CD4-positive, CD25-positive, alpha-beta regulatory T cell (primary cell): ENCODE results near the gene NR2F2. TPM values are rescaled to one million over a fixed set of nuclear protein-coding genes. Genes with fewer than 3 reads are reported as not detected.

Experiments used
- ATAC-seq, 2 donors: fragments of 150-1000 bp; cut with Tn5 transposase; one replicate each; pipeline ENCODE4 v1.10.0; 2021; ENCODE audit warnings: low read depth in 2 of 2, moderate number of reproducible peaks in 2 of 2, moderate library complexity in 1 of 2
- DNase-seq, 3 donors: peaks; one replicate each; pipeline versions ENCODE4 v3.0.0 to v3.0.0-alpha.2; 2012 to 2022; ENCODE audit warnings: mixed read lengths in 1 of 3
- H3K27ac ChIP-seq: one replicate; pipeline ENCODE4 v1.7.0; 2013; ENCODE audit warnings: mild to moderate bottlenecking, low read length; ENCODE audit not compliant: insufficient read depth, poor library complexity, severe bottlenecking
- H3K27me3 ChIP-seq: one replicate; pipeline ENCODE4 v1.7.0; 2013; ENCODE audit warnings: low read length; ENCODE audit not compliant: control insufficient read depth, insufficient read depth
- H3K36me3 ChIP-seq: one replicate; pipeline ENCODE4 v1.7.0; 2013; ENCODE audit warnings: mild to moderate bottlenecking, low read length, moderate library complexity; ENCODE audit not compliant: control insufficient read depth, insufficient read depth
- H3K4me1 ChIP-seq: 2 replicates; pipeline ENCODE4 v1.7.0; 2013; ENCODE audit warnings: mild to moderate bottlenecking, low read length; ENCODE audit not compliant: insufficient read depth, control insufficient read depth, poor library complexity, severe bottlenecking
- H3K4me3 ChIP-seq: one replicate; pipeline ENCODE4 v1.7.0; 2013; ENCODE audit warnings: low read depth, mild to moderate bottlenecking, low read length, moderate library complexity
- H3K9me3 ChIP-seq, 2 experiments: 1 replicate in 1 of 2; 2 replicates in 1 of 2; pipeline ENCODE4 v1.7.0; 2013; ENCODE audit warnings: low read length in 2 of 2, mild to moderate bottlenecking in 1 of 2, moderate library complexity in 1 of 2; ENCODE audit not compliant: control insufficient read depth in 2 of 2
- H3K27ac Mint-ChIP-seq, 3 donors: one replicate each; pipeline ENCODE4 v1.8.0; 2020 to 2022; ENCODE audit warnings: mild to moderate bottlenecking in 3 of 3, mixed read lengths in 3 of 3, moderate library complexity in 2 of 3
- H3K27me3 Mint-ChIP-seq: one replicate; pipeline ENCODE4 v1.8.0; 2022; ENCODE audit warnings: mild to moderate bottlenecking, mixed read lengths
- H3K36me3 Mint-ChIP-seq: one replicate; pipeline ENCODE4 v1.8.0; 2020; ENCODE audit warnings: mixed read lengths
- H3K4me1 Mint-ChIP-seq, 4 donors: one replicate each; pipeline ENCODE4 v1.8.0; 2020 to 2022; ENCODE audit warnings: mixed read lengths in 4 of 4, mild to moderate bottlenecking in 1 of 4
- H3K4me3 Mint-ChIP-seq, 4 donors: one replicate each; pipeline ENCODE4 v1.8.0; 2020 to 2022; ENCODE audit warnings: mild to moderate bottlenecking in 4 of 4, mixed read lengths in 4 of 4, moderate library complexity in 3 of 4
- H3K9me3 Mint-ChIP-seq, 7 donors: one replicate each; pipeline ENCODE4 v1.8.0; 2020 to 2022; ENCODE audit warnings: mixed read lengths in 7 of 7, mild to moderate bottlenecking in 3 of 7, moderate library complexity in 2 of 7
- polyA plus RNA-seq, 4 donors: library from polyadenylated mRNA; unstranded; fragments of 300-500 nt; fragmentation: Illumina TruSeq; gene quantifications; one replicate each; pipeline ENCODE4 v1.2.3, GENCODE V29; 2021
- total RNA-seq: library from RNA; stranded (reverse); gene quantifications from one replicate; pipeline ENCODE4 v1.2.3, GENCODE V29; 2022

Gene NR2F2
- total and polyA plus RNA-seq, 5 donors from 2014 or later: not detected

GRCh38 chr15:96348112-96349027, 17.9 kb downstream of the NR2F2 start:
- no peak overlapping the region for H3K27ac Mint-ChIP-seq
- ATAC-seq (no peak), DNase-seq (no peak)
- no peak overlapping the region for H3K27ac ChIP-seq
- peaks cover 0 to 7% (median 3%) of the 10 kb centered on the region in 7 donors for H3K9me3 Mint-ChIP-seq
- no peak overlapping the region for H3K4me3 ChIP-seq
- H3K4me3 Mint-ChIP-seq: no peak overlapping the region
- H3K4me1 Mint-ChIP-seq: peaks cover 4 to 20% (median 10%) of the 10 kb centered on the region in 4 donors
- H3K36me3 ChIP-seq: no peaks in the 10 kb centered on the region
- peaks cover 99% of the 10 kb centered on the region for H3K27me3 Mint-ChIP-seq
- H3K4me1 ChIP-seq: no peaks in the 10 kb centered on the region
- H3K36me3 Mint-ChIP-seq: no peaks in the 10 kb centered on the region
- peaks cover 71% of the 10 kb centered on the region for H3K27me3 ChIP-seq
- H3K9me3 ChIP-seq: no peaks in the 10 kb centered on the region

DNA sequence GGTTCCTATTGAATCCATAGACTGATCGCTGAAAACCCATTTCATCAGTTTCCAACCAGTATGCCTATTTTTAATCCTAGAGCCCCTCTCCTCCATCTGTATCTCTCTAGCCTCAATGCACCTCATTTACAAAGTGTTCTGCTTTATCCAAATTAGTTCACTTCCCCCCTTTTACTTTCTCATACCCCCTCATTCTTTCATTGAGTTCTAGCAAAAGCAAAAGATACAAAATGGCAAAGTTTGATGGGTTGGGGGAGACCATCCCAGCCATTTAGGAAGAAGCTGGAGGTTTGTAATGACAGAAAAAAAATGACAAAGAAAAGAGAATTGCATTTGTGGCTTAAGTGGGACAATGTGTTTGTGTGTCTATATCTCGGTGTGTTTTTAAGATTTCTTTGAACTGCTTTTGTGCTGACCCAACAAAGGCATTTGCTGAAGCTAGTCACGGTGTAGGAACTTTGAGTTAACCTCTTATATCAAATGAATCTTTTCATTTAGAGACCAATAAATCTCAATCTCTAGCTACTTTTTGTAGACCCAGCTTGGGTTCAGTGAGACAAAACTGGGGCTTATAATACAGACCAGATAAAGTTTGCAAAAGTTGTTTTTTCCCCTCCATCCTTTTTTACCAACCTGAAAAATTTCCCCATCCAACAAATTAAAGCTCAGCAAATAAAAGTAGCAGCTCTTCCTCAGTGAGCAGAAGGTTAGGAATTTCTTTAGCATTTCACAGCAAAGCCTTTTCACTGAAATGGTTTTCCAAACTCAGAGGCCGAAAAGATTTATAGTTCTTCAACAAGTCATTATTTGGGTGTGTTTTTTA, 18.7 kb downstream of the NR2F2 start:
- H3K9me3 ChIP-seq: no peaks in the 10 kb centered on the region
- H3K36me3 ChIP-seq: no peaks in the 10 kb centered on the region
- no peaks in the 10 kb centered on the region for H3K4me1 ChIP-seq
- Mint-ChIP-seq H3K9me3 (peaks cover 0 to 7% (median 3%) of the 10 kb centered on the region in 7 donors), H3K4me1 (peaks cover 6 to 22% (median 10%) of the 10 kb centered on the region in 4 donors), H3K27ac (no peak overlapping the region), H3K27me3 (peaks cover 94% of the 10 kb centered on the region), H3K36me3 (no peaks in the 10 kb centered on the region), H3K4me3 (no peak overlapping the region)
- H3K4me3 ChIP-seq: no peak overlapping the region
- DNase-seq (no peak), ATAC-seq (no peak)
- no peak overlapping the region for H3K27ac ChIP-seq
- H3K27me3 ChIP-seq: peaks cover 73% of the 10 kb centered on the region

GRCh38 chr15:96349857-96350720, 19.6 kb downstream of the NR2F2 start:
- Histone ChIP-seq H3K36me3 (no peaks in the 10 kb centered on the region), H3K9me3 (no peaks in the 10 kb centered on the region), H3K27me3 (peaks cover 72% of the 10 kb centered on the region), H3K27ac (no peak overlapping the region), H3K4me1 (no peaks in the 10 kb centered on the region), H3K4me3 (no peak overlapping the region)
- Mint-ChIP-seq H3K4me1 (peaks cover 6 to 22% (median 10%) of the 10 kb centered on the region in 4 donors), H3K4me3 (no peak overlapping the region), H3K9me3 (peaks cover 0 to 7% (median 2%) of the 10 kb centered on the region in 7 donors), H3K27ac (peak overlapping the region in 1 of 3 donors; percentile 53), H3K36me3 (no peaks in the 10 kb centered on the region), H3K27me3 (peaks cover 86% of the 10 kb centered on the region)
- ATAC-seq (no peak), DNase-seq (no peak)

- peaks cover 76% of the 10 kb centered on the region for H3K27me3 ChIP-seq
- peaks cover under 1% of the 10 kb centered on the region for H3K4me1 ChIP-seq
- no peak overlapping the region for H3K4me3 ChIP-seq
- no peaks in the 10 kb centered on the region for H3K9me3 ChIP-seq
- peaks cover 3 to 21% (median 11%) of the 10 kb centered on the region in 4 donors for H3K4me1 Mint-ChIP-seq
- peak overlapping the region in 2 of 4 donors; percentile 16 to 38 for H3K4me3 Mint-ChIP-seq
- DNase-seq (no peak), ATAC-seq (no peak)
- no peaks in the 10 kb centered on the region for H3K36me3 Mint-ChIP-seq
- peaks cover 77% of the 10 kb centered on the region for H3K27me3 Mint-ChIP-seq
- peak overlapping the region in 1 of 3 donors; percentile 45 for H3K27ac Mint-ChIP-seq
- no peak overlapping the region for H3K27ac ChIP-seq
- H3K36me3 ChIP-seq: no peaks in the 10 kb centered on the region
- H3K9me3 Mint-ChIP-seq: peaks cover 0 to 7% (median 2%) of the 10 kb centered on the region in 7 donors
Observed at GRCh38 chr15:96350934-96351724, 20.6 kb downstream of the NR2F2 start.

GRCh38 chr15:96351761-96352603, 21.5 kb downstream of the NR2F2 start:
- no peak overlapping the region for H3K27ac Mint-ChIP-seq
- peaks cover 75% of the 10 kb centered on the region for H3K27me3 Mint-ChIP-seq
- DNase-seq (no peak), ATAC-seq (no peak)
- no peak overlapping the region for H3K4me3 ChIP-seq
- peaks cover 75% of the 10 kb centered on the region for H3K27me3 ChIP-seq
- no peak overlapping the region for H3K27ac ChIP-seq
- no peaks in the 10 kb centered on the region for H3K36me3 ChIP-seq
- H3K36me3 Mint-ChIP-seq: no peaks in the 10 kb centered on the region
- no peaks in the 10 kb centered on the region for H3K9me3 ChIP-seq
- no peak overlapping the region for H3K4me3 Mint-ChIP-seq
- peaks cover 9% of the 10 kb centered on the region for H3K4me1 ChIP-seq
- H3K4me1 Mint-ChIP-seq: peaks cover 5 to 30% (median 11%) of the 10 kb centered on the region in 4 donors
- H3K9me3 Mint-ChIP-seq: peaks cover 0 to 7% (median 2%) of the 10 kb centered on the region in 7 donors

DNA sequence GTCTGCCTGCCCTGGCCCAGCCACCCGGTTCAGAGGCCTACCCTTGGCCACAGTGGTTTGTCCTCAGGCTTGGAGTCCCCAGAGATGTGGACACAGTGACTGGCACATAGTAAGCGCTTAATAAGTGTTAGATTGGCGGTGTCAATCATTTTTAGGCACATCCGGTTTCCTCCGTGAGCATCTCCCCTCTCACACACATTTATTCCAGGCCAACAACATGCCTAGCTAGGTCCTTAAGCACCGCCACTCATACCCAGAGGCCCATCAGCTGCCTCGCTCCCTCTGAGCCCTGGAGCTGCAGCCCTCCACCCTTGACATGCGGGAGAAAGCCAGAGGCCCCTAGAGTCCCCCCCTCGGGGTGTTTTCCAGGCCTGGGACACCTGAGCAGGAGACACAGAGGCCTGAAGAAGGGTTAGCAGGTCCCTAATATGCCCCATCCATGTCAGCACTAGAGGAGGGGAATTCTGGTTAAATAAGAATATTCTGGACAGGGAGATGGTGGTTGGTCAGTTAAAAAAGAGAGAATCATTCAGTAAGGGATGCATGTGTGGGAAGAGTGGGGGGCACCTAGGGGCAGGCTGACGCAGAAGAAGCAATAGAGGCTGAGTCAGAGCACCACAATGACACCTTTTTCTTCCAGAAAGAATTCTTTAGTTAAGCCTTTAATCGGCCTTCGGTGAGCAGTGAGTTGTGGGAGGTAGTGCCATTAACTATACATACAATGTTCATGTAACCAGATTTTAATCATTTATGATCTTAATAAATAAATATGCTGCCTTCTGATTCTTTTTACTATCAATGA, 22.3 kb downstream of the NR2F2 start:
- Histone ChIP-seq H3K9me3 (no peaks in the 10 kb centered on the region), H3K27me3 (peaks cover 71% of the 10 kb centered on the region), H3K27ac (no peak overlapping the region), H3K4me1 (peaks cover 15% of the 10 kb centered on the region), H3K36me3 (no peaks in the 10 kb centered on the region), H3K4me3 (no peak overlapping the region)
- Mint-ChIP-seq H3K27ac (no peak overlapping the region), H3K4me1 (peaks cover 5 to 33% (median 13%) of the 10 kb centered on the region in 4 donors), H3K9me3 (peaks cover 0 to 7% (median 3%) of the 10 kb centered on the region in 7 donors), H3K36me3 (no peaks in the 10 kb centered on the region), H3K27me3 (peaks cover 75% of the 10 kb centered on the region), H3K4me3 (no peak overlapping the region)
- DNase-seq: no peak
- no peak for ATAC-seq
